HepG2 (cell line): ENCODE measurements around the gene FHL1. TPM values are rescaled to one million over a fixed set of nuclear protein-coding genes. Genes with fewer than 3 reads are reported as not detected.

Experiments used
- ATAC-seq: fragments of 200-7000 bp; cut with Tn5 transposase; 3 replicates; pipeline ENCODE4 v1.9.1; 2020; ENCODE audit warnings: mild to moderate bottlenecking, moderate library complexity
- BruUV-seq: library from RNA; stranded (reverse); fragments of 400-500 nt; replicated peaks from 2 replicates; lab custom pipeline; 2021; lab: Mats Ljungman, UMichigan
- CTCF ChIA-PET: fragments of 300-600 bp; formaldehyde crosslinking; extraction: SDS; loops from one replicate; lab custom pipeline; 2021; ENCODE audit warnings: low total read pairs, inconsistent platforms, low intra/inter-chr PET ratio; lab: Yijun Ruan, JAX
- POLR2A ChIA-PET: fragments of 350-600 bp; sonication (Branson Sonifier 250); formaldehyde crosslinking; loops from one replicate; lab custom pipeline; 2020; ENCODE audit warnings: antibody characterized with exemption, inconsistent platforms; lab: Yijun Ruan, JAX
- DNase-seq: peaks from one replicate; pipeline ENCODE4 v3.0.0-alpha.2; 2015; ENCODE audit warnings: low spot score
- FAIRE-seq: peaks from 3 replicates; lab custom pipeline; 2011; peaks lifted over from hg19 to GRCh38; lab: Jason Lieb, UNC
- H2AFZ ChIP-seq: one replicate; pipeline ENCODE4 v1.6.1; 2011; ENCODE audit warnings: low read length, inconsistent platforms
- H3K27ac ChIP-seq: fragments of 300-600 bp; 3 replicates; pipeline ENCODE4 v1.8.0; 2011; ENCODE audit warnings: mixed run types, mild to moderate bottlenecking, mixed read lengths, low read length, inconsistent platforms; ENCODE audit not compliant: insufficient read depth; ENCODE audit errors: extremely low read length
- H3K27me3 ChIP-seq, 2 experiments: fragments of 200-600 bp in 1 of 2; 2 replicates in 1 of 2; 3 replicates in 1 of 2; pipeline versions ENCODE4 v1.6.0 to v1.8.0; 2011; ENCODE audit warnings: low read length in 2 of 2, mild to moderate bottlenecking in 2 of 2, moderate library complexity in 2 of 2, inconsistent platforms in 1 of 2; ENCODE audit not compliant: insufficient read depth in 2 of 2, control insufficient read depth in 1 of 2
- H3K36me3 ChIP-seq, 2 experiments: fragments of 200-600 bp in 1 of 2; replicated peaks in 1 of 2; 2 replicates in 1 of 2; 3 replicates in 1 of 2; pipeline versions ENCODE4 v1.5.1 to v1.8.0; 2011; ENCODE audit warnings: low read length in 2 of 2, inconsistent platforms in 1 of 2; ENCODE audit not compliant: insufficient read depth in 2 of 2, control insufficient read depth in 1 of 2
- H3K4me1 ChIP-seq: 2 replicates; pipeline ENCODE4 v1.5.1; 2012; ENCODE audit warnings: low read length, inconsistent platforms; ENCODE audit not compliant: insufficient read depth
- H3K4me2 ChIP-seq: 2 replicates; pipeline ENCODE4 v1.6.0; 2011; ENCODE audit warnings: low read depth, low read length, inconsistent platforms
- H3K4me3 ChIP-seq, 3 experiments: fragments of 200-600 bp in 1 of 3; sonication (generic), shearing (Covaris generic) in 1 of 3; replicated peaks in 1 of 3; 2 replicates each; pipeline ENCODE4 v1.5.1; 2011 to 2016; ENCODE audit warnings: low read length in 3 of 3, inconsistent platforms in 2 of 3, low read depth in 2 of 3, mild to moderate bottlenecking in 2 of 3, control low read depth in 1 of 3, mixed read lengths in 1 of 3; ENCODE audit not compliant: insufficient read depth in 1 of 3
- H3K79me2 ChIP-seq: one replicate; pipeline ENCODE4 v1.6.1; 2011; ENCODE audit warnings: low read length, inconsistent platforms; ENCODE audit not compliant: insufficient read depth
- H3K9ac ChIP-seq: 2 replicates; pipeline ENCODE4 v1.6.0; 2011; ENCODE audit warnings: mild to moderate bottlenecking, low read depth, low read length, inconsistent platforms; ENCODE audit not compliant: insufficient read depth
- H3K9me3 ChIP-seq: 2 replicates; pipeline ENCODE4 v1.5.1; 2012; ENCODE audit warnings: mild to moderate bottlenecking, low read length
- H4K20me1 ChIP-seq: 2 replicates; pipeline ENCODE4 v1.6.0; 2011; ENCODE audit warnings: inconsistent platforms, mild to moderate bottlenecking, low read length, moderate library complexity; ENCODE audit not compliant: insufficient read depth
- ETV5 ChIP-seq: IDR thresholded peaks from 2 replicates; pipeline ENCODE4 v1.6.1; 2018; ENCODE audit warnings: missing biosample characterization, missing genetic modification reagents, inconsistent platforms, borderline replicate concordance
- FOXC1 ChIP-seq: sonication (generic); formaldehyde crosslinking; IDR thresholded peaks from 2 replicates; pipeline ENCODE4 v1.8.0; 2022; ENCODE audit warnings: mild to moderate bottlenecking, missing genetic modification reagents, borderline replicate concordance
- HCFC1 ChIP-seq: fragments of 150-350 bp; IDR thresholded peaks from 2 replicates; pipeline ENCODE4 v1.6.1; 2014; ENCODE audit warnings: low read depth, low read length
- NCOA5 ChIP-seq: sonication (generic); formaldehyde crosslinking; IDR thresholded peaks from 2 replicates; pipeline ENCODE4 v1.4.0; 2020; ENCODE audit warnings: missing genetic modification reagents
- RARG ChIP-seq: sonication (generic); formaldehyde crosslinking; IDR thresholded peaks from 2 replicates; pipeline ENCODE4 v1.4.0; 2020; ENCODE audit warnings: low read depth, mild to moderate bottlenecking, missing genetic modification reagents
- SAP130 ChIP-seq: IDR thresholded peaks from 2 replicates; pipeline ENCODE4 v1.6.1; 2016; ENCODE audit warnings: low read depth
- STAT6 ChIP-seq: sonication (generic); formaldehyde crosslinking; IDR thresholded peaks from 2 replicates; pipeline ENCODE4 v1.4.0; 2020; ENCODE audit warnings: missing genetic modification reagents, mild to moderate bottlenecking, borderline replicate concordance
- ZFP36 ChIP-seq: fragments of 150-350 bp; IDR thresholded peaks from 2 replicates; pipeline ENCODE4 v1.6.1; 2018; ENCODE audit warnings: borderline replicate concordance, low read length, low read depth; ENCODE audit not compliant: partially characterized antibody
- ZFP41 ChIP-seq: sonication (generic); formaldehyde crosslinking; IDR thresholded peaks from 2 replicates; pipeline ENCODE4 v1.4.0; 2020; ENCODE audit warnings: mild to moderate bottlenecking, missing genetic modification reagents, borderline replicate concordance
- ZNF101 ChIP-seq: sonication (generic); formaldehyde crosslinking; IDR thresholded peaks from 2 replicates; pipeline ENCODE4 v1.4.0; 2020; ENCODE audit warnings: mild to moderate bottlenecking, low read depth, missing genetic modification reagents, borderline replicate concordance
- ZNF136 ChIP-seq: sonication (generic); formaldehyde crosslinking; IDR thresholded peaks from 2 replicates; pipeline ENCODE4 v1.8.1; 2022; ENCODE audit warnings: low read depth, mild to moderate bottlenecking, moderate library complexity, missing genetic modification reagents
- ZNF30 ChIP-seq: sonication (generic); formaldehyde crosslinking; IDR thresholded peaks from 2 replicates; pipeline ENCODE4 v1.5.0; 2020; ENCODE audit warnings: mild to moderate bottlenecking, missing genetic modification reagents
- ZNF337 ChIP-seq: sonication (generic); formaldehyde crosslinking; IDR thresholded peaks from 2 replicates; pipeline ENCODE4 v1.5.1; 2020; ENCODE audit warnings: missing genetic modification reagents, low read depth, mild to moderate bottlenecking, borderline replicate concordance
- ZNF564 ChIP-seq: sonication (generic); formaldehyde crosslinking; IDR thresholded peaks from 2 replicates; pipeline ENCODE4 v1.8.1; 2023; ENCODE audit warnings: mild to moderate bottlenecking, missing genetic modification reagents
- ZNF879 ChIP-seq: sonication (generic); formaldehyde crosslinking; IDR thresholded peaks from 2 replicates; pipeline ENCODE4 v1.8.1; 2023; ENCODE audit warnings: missing genetic modification reagents
- WGBS: methylation state at CpG from one replicate; pipeline ENCODE4 v1.1.6; 2017; ENCODE audit warnings: low lambda C conversion rate; 5-methylcytosine and 5-hydroxymethylcytosine counted together
- in situ Hi-C: cut with HindIII; loops from 2 replicates; pipeline ENCODE4 v1.10.0; 2017; ENCODE audit warnings: low pct_unique_long_range_greater_than_20kb; ENCODE audit not compliant: extremely low pct_ligation_motif_present
- intact Hi-C: fragments of 100-400 bp; cut with micrococcal nuclease; formaldehyde crosslinking; loops from one replicate; pipeline ENCODE4 v1.10.0; 2022; ENCODE audit not compliant: unreplicated experiment
- polyA plus RNA-seq, 8 experiments: library from polyadenylated mRNA; depleted of rRNA in 3 of 8; stranded (reverse) in 7 of 8; unstranded in 1 of 8; fragments of >200 nt; fragmentation: Illumina TruSeq in 4 of 8; extraction: Trizol in 4 of 8; gene quantifications; 2 replicates each; pipeline versions ENCODE4 v1.2.1 to v1.2.3, GENCODE V29; 2011 to 2016; ENCODE audit warnings: low read depth in 4 of 8, missing spikeins in 1 of 8, mixed read lengths in 1 of 8; ENCODE audit not compliant: insufficient read depth in 1 of 8
- total RNA-seq, 5 experiments: library from RNA; depleted of rRNA; stranded (reverse); fragments of >200 nt; fragmentation: Illumina TruSeq; extraction: Trizol; gene quantifications; 2 replicates each; pipeline ENCODE4 v1.2.3, GENCODE V29; 2016; ENCODE audit warnings: low read depth in 1 of 5
- TF ChIP-seq, protein P1 (sequence below): sonication (generic); formaldehyde crosslinking; IDR thresholded peaks from 2 replicates; pipeline ENCODE4 v1.5.1; 2020; ENCODE audit warnings: missing genetic modification reagents, mild to moderate bottlenecking, borderline replicate concordance

The FHL1 gene
- total and polyA plus RNA-seq, 2 of the 13 experiments (the other 11 are each of a cell fraction or from before 2014, with no cell fraction given): 0.33 TPM; not detected in 1

GRCh38 chrX:136146614-136147314 is 569 bp upstream of the FHL1 start:
- Histone ChIP-seq H3K27ac (no peak overlapping the region), H3K36me3 (no peaks in the 10 kb centered on the region), H4K20me1 (no peaks in the 10 kb centered on the region), H3K9me3 (no peaks in the 10 kb centered on the region), H3K9ac (no peak overlapping the region), H2AFZ (no peak overlapping the region), H3K27me3 (peaks cover 0 to 10% of the 10 kb centered on the region in 2 experiments; a peak in 2 of 5 replicates), H3K4me1 (no peaks in the 10 kb centered on the region), H3K4me2 (peak overlapping the region; percentile 36; the same call in 1 of the 2 replicates), H3K4me3 (peak overlapping the region in 2 of 3 experiments; percentile 16 to 37; a peak in 2 of 6 replicates), H3K79me2 (no peaks in the 10 kb centered on the region)
- FAIRE-seq: no peak
- BruUV-seq: no TSS peak
- TF ChIP-seq HCFC1: no peak
- TF ChIP-seq RARG (CRISPR knock-in tag): no peak
- TF ChIP-seq ZFP41 (CRISPR knock-in tag): no peak
- TF ChIP-seq ETV5 (CRISPR knock-in tag): no peak
- no peak for TF ChIP-seq ZNF337 (CRISPR knock-in tag)
- no peak for TF ChIP-seq STAT6 (CRISPR knock-in tag)
- TF ChIP-seq ZNF101 (CRISPR knock-in tag): no peak
- TF ChIP-seq ZNF879 (CRISPR knock-in tag): no peak
- TF ChIP-seq, protein P1, sequence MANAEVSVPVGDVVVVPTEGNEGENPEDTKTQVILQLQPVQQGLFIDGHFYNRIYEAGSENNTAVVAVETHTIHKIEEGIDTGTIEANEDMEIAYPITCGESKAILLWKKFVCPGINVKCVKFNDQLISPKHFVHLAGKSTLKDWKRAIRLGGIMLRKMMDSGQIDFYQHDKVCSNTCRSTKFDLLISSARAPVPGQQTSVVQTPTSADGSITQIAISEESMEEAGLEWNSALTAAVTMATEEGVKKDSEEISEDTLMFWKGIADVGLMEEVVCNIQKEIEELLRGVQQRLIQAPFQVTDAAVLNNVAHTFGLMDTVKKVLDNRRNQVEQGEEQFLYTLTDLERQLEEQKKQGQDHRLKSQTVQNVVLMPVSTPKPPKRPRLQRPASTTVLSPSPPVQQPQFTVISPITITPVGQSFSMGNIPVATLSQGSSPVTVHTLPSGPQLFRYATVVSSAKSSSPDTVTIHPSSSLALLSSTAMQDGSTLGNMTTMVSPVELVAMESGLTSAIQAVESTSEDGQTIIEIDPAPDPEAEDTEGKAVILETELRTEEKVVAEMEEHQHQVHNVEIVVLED: no peak
- no peak for TF ChIP-seq ZNF30 (CRISPR knock-in tag)
- TF ChIP-seq FOXC1 (CRISPR knock-in tag): no peak
- TF ChIP-seq ZNF564 (CRISPR knock-in tag): no peak
- no peak for TF ChIP-seq SAP130
- no peak for TF ChIP-seq ZFP36
- no peak for TF ChIP-seq ZNF136 (CRISPR knock-in tag)
- no peak for TF ChIP-seq NCOA5 (CRISPR knock-in tag)
- in situ Hi-C loops (no loop called here), intact Hi-C loops (no loop called here)
- CTCF ChIA-PET: no interaction called here
- ATAC-seq: no peak
- POLR2A ChIA-PET: no interaction called here
- no peak for DNase-seq
- WGBS: 37% methylated on average over 11 of the region's 59 CpGs
